Activated CD8-positive, alpha-beta memory T cell treated with anti-CD3 and anti-CD28 coated beads for 36 hours (primary cell): ENCODE results near the gene GPC5. TPM values are rescaled to one million over a fixed set of nuclear protein-coding genes. Genes with fewer than 3 reads are reported as not detected.
"Not testable (repeated sequence)": the region's sequence is repeated elsewhere in the genome, so short reads cannot be mapped to it uniquely, and the experiment has no call there.

Experiments used
- CTCF ChIA-PET: fragments of 350-600 bp; sonication (Branson Sonifier 250); formaldehyde crosslinking; loops from one replicate; lab custom pipeline; 2021; ENCODE audit warnings: antibody characterized with exemption; lab: Charles Lee
- POLR2A ChIA-PET: fragments of 350-600 bp; sonication (Branson Sonifier 250); formaldehyde crosslinking; loops from one replicate; lab custom pipeline; 2021; ENCODE audit warnings: antibody characterized with exemption; lab: Charles Lee
- total RNA-seq, 2 experiments: library from RNA; stranded (reverse); gene quantifications; one replicate each; pipeline ENCODE4 v1.2.3, GENCODE V29; 2021

GPC5 gene
- total RNA-seq, 2 experiments from 2014 or later: 0.15 to 0.17 TPM

DNA sequence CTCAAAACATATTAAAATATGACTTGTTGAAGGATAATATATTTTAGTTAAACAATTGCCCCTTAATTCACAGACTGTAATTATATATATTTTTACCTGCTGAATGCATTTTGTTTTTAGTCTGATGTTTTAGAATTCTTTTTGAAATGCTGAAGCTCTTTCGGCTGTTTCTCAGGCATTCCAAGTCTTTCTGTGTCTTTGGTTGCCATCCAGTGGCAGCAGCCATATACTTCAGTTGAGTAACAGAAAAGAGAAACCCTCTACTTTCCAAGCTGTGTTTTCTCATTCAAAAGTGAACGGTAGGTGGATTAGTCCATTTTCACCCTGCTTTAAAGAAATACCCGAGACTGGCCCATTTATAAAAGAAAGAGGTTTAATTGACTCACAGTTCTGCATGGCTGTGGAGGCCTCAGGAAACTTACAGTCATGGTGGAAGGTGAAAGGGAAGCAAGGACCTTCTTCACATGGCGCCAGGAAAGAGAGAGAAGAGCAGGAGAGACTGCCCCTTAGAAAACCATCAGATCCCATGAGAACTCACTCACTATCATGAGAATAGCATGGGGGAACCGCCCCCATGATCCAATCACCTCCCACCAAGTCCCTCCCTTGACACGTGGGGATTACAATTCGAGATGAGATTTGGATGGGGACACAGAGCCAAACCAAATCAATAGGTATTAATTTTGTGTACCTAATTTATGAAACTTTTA, 383.7 kb downstream of the GPC5 start:
- POLR2A ChIA-PET, CTCF ChIA-PET: not testable (repeated sequence)

GRCh38 chr13:91785431-91786119, 387.2 kb downstream of the GPC5 start:
- POLR2A ChIA-PET: no interaction called here
- CTCF ChIA-PET: no interaction called here

DNA sequence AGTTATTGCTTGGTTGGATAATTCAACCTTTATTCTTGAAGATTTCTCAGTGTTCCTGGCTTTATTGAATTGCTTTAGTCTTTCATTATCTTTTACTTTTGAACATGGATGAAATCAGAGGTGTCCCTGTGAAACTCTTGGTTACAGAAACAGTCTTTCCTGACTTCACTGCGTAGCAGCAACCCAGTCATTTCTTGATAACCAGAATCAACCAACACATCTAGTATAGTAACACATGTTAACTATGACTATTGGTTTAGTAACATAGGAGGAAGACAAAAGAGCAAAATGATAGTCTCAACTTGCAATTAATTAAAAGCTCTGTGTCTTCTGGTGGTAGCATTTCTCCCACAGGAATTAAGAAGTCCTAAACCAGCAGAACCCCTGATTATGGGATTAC, 393.6 kb downstream of the GPC5 start:
- ChIA-PET POLR2A (no interaction called here), CTCF (no interaction called here)

- CTCF ChIA-PET: no interaction called here
- POLR2A ChIA-PET: no interaction called here
Observed at GRCh38 chr13:91797567-91797966, 399.1 kb downstream of the GPC5 start.

DNA sequence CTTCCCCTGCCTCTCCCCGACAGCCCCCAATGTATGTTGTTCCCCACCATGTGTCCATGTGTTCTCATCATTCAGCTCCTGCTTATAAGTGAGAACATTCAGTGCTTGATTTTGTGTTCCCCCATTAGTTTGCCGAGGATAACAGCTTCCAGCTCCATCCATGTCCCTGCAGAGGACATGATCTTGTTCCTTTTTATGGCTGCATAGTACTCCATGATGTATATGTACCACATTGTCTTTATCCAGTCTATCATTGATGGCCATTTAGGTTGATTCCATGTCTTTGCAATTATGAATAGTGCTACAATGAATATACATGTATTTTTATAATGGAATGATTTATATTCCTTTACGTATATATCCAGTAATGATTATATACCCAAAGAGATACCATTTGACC, 399.9 kb downstream of the GPC5 start:
- CTCF ChIA-PET, POLR2A ChIA-PET: not testable (repeated sequence)

- POLR2A ChIA-PET, CTCF ChIA-PET: not testable (repeated sequence)
Observed at GRCh38 chr13:91801772-91802171, 403.4 kb downstream of the GPC5 start.

DNA sequence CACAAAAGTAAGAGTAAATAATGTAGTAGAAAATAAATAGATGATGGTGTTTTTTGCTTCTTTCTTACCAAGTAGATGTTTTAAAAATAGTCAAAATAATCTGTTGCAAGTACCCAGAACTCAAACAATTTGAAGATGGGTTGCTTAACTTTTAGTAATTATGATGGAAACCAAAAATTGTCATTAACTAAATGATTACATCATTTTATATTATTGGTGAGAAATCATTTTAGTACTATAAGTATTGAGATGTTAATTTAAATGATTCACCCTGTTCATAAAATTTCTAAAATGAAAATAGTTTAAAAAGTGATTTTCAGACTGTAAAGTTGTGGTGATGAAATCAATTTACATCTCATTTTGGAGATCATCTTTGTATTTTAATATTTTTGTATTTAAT, 404.5 kb downstream of the GPC5 start:
- ChIA-PET POLR2A (no interaction called here), CTCF (no interaction called here)

GRCh38 chr13:91804724-91805123, 406.3 kb downstream of the GPC5 start:
- ChIA-PET POLR2A (no interaction called here), CTCF (no interaction called here)

DNA sequence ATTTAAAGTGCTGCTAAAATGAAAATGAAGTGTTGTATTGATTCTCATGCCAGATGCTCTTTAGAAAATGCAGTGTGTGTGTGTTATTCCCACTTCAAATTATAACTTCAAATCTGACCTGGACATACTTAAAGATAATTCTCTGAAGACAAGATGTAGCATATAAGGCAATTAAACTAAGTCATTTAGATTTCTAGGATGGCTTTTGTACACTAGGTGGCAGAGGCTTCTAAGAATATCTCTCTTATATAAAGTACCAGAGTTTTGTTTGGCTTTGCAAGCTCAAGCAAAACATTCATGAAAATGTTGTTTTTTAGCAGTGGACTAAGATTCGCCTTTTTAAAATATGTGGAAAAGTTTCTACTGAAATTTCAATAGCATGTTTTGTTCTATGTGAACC, 407.2 kb downstream of the GPC5 start:
- CTCF ChIA-PET: interaction anchor here (0.7 kb wide), 1 partner anchor 66 kb away, joined by 5 read pairs; no protein-coding TSS in a partner anchor
- POLR2A ChIA-PET: no interaction called here

DNA sequence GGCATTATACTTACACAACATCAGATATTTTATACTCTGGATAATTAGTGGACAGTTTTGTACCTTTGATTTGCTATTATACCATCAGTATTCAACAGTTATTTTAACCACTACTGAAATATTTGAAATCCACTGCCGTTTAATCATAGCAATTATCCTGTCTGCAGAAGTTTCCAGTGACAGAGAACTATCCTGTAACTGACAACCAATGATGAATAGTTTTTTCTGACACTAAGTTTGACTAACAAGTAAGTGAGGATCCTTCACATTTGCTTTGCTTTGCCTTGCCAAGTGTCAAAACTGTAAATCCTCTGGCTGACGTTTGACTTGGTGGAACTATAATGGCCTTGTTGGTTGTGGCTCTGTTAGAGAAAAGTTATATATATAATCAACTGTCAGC, 410.7 kb downstream of the GPC5 start:
- CTCF ChIA-PET: no interaction called here
- POLR2A ChIA-PET: no interaction called here

DNA sequence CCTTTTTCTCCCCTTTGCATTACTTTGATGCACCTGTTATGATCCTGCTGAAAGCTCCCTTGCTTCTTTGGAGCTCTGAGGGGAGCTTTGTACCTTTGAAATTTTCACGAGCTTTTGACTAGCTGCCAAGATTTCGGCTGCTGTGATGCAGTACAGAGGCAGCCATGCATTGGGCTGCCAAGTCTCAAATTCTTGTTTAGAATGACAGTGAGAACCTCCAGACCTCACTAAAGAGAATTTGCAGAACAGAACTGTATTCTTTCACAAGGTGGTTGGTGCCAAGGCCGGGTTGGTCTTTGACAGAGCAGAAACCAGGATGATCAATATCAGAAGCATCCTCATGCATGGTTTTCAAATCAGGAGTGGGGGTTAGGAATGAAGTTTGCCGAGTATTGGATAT, 414.8 kb downstream of the GPC5 start:
- POLR2A ChIA-PET: no interaction called here
- CTCF ChIA-PET: no interaction called here

- POLR2A ChIA-PET: no interaction called here
- CTCF ChIA-PET: no interaction called here
Observed at GRCh38 chr13:91816263-91816807, 417.9 kb downstream of the GPC5 start.

DNA sequence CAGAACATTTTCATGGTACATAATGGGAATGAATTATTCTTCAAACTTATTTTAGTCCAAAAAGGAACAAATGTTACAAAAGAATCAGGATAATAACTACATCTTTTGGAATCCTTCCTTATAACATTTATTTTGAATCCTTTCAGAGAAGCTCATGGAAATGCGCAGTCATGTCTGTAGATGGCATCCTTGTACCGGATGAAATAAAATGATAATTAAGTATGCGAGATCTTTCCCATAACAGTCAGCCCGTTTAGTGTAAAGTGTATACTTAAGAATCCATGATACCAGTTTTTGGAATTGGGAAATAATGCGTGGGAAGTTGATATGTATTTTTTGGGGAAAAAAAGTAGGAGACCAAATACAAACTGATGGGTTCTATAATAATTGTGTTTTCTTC, 418.8 kb downstream of the GPC5 start:
- ChIA-PET CTCF (no interaction called here), POLR2A (no interaction called here)

- CTCF ChIA-PET: no interaction called here
- POLR2A ChIA-PET: no interaction called here
Observed at GRCh38 chr13:91824416-91824815, 426.0 kb downstream of the GPC5 start.

GRCh38 chr13:91825516-91825915, 427.1 kb downstream of the GPC5 start:
- POLR2A ChIA-PET: no interaction called here
- CTCF ChIA-PET: no interaction called here

GRCh38 chr13:91836553-91836952, 438.1 kb downstream of the GPC5 start:
- ChIA-PET CTCF (no interaction called here), POLR2A (no interaction called here)

DNA sequence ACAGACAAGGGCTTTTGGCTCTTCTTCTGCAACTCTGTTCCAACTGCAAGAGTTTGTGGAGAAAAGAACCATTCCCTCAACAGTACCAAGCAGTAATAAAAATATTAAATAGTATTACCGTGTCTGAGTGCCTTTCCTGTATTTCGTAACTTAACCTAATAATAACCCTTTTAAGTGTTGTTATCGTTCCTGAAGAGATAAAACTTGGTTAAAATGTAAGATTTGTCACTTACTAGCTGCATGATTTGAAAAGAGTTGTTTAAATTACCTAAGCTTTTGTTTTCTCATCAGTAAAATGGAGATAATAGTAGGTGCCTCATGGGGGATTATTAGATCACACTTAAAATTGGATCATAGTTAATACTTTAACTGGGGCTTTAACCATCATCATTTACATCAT, 447.2 kb downstream of the GPC5 start:
- CTCF ChIA-PET: no interaction called here
- POLR2A ChIA-PET: no interaction called here

DNA sequence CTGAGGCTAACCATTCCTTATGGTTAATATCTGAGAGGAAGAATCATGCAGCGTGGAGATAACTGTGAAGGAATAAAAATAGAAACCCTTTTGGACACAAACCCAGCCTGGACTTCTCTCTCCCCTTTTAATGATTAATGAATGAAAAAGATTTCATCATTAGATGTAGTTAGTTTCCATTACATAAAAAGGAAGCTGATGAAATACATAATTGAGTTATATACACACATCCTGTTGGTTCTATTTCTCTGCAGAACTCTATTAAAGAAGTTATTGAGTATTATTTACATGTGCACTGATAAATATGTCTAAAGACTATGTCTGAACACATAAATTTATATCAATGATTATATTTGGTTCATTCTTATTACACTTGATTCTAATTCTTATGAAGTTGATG, 465.3 kb downstream of the GPC5 start:
- POLR2A ChIA-PET: no interaction called here
- CTCF ChIA-PET: no interaction called here

- ChIA-PET POLR2A (no interaction called here), CTCF (no interaction called here)
Observed at GRCh38 chr13:91868351-91868750, 469.9 kb downstream of the GPC5 start.

DNA sequence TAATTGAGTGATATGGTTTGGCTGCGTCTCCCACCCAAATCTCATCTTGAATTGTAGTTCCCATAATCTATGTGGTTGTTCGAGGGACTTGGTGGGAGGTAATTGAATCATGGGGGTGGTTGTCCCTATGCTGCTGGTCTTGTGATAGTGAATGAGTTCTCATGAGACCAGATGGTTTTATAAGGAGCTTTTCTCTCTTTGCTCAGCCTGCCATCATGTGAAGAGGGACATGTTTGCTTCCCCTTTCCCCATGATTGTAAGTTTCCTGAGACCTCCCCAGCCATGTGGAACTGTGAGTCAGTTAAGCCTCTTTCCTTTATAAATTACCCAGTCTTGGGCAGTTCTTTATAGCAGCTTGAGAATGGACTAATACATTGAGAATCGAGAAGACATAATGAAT, 480.1 kb downstream of the GPC5 start:
- POLR2A ChIA-PET: no interaction called here
- CTCF ChIA-PET: no interaction called here

- CTCF ChIA-PET: no interaction called here
Observed at GRCh38 chr13:91879360-91879759, 480.9 kb downstream of the GPC5 start.

More at GRCh38 chr13:91879360-91879759, 480.9 kb downstream of the GPC5 start:
- POLR2A ChIA-PET: no interaction called here
